K562 (cell line): ENCODE data around the gene ACOT7. TPM values are rescaled to one million over a fixed set of nuclear protein-coding genes. Genes with fewer than 3 reads are reported as not detected.

ENCODE experiments used
- AFF4 ChIP-seq: sonication (generic); formaldehyde crosslinking; IDR thresholded peaks from 2 replicates; pipeline ENCODE4 v1.8.0; 2023; ENCODE audit warnings: mild to moderate bottlenecking, missing genetic modification reagents
- CLOCK ChIP-seq: fragments of 250-450 bp; sonication (Bioruptor Pico); IDR thresholded peaks from 2 replicates; pipeline ENCODE4 v1.4.0; 2020; ENCODE audit warnings: mild to moderate bottlenecking, moderate library complexity, borderline replicate concordance
- CREM ChIP-seq: IDR thresholded peaks from 2 replicates; pipeline ENCODE4 v1.6.1; 2014; ENCODE audit warnings: antibody characterized with exemption, low read depth
- E4F1 ChIP-seq: fragments of 250-450 bp; sonication (Bioruptor Pico); IDR thresholded peaks from 2 replicates; pipeline ENCODE4 v1.5.0; 2021; ENCODE audit warnings: mild to moderate bottlenecking, borderline replicate concordance
- HEY1 ChIP-seq: fragments of 250-450 bp; sonication (Bioruptor Pico); IDR thresholded peaks from 2 replicates; pipeline ENCODE4 v1.5.0; 2020; ENCODE audit warnings: mild to moderate bottlenecking, moderate library complexity, borderline replicate concordance
- HMGXB4 ChIP-seq: sonication (generic); formaldehyde crosslinking; IDR thresholded peaks from 2 replicates; pipeline ENCODE4 v1.8.1; 2023; ENCODE audit warnings: mild to moderate bottlenecking, missing genetic modification reagents
- MAZ ChIP-seq, 2 experiments: fragments of 450-650 bp in 1 of 2; sonication (generic) in 1 of 2; formaldehyde crosslinking; IDR thresholded peaks in 1 of 2; conservative IDR thresholded peaks in 1 of 2; 2 replicates each; pipeline versions ENCODE4 v1.4.0 to v1.5.0; 2020; ENCODE audit warnings: mild to moderate bottlenecking in 1 of 2, missing genetic modification reagents in 1 of 2
- NONO ChIP-seq, 2 experiments: fragments of 200-400 bp in 1 of 2; fragments of 450-650 bp in 1 of 2; formaldehyde crosslinking in 1 of 2; IDR thresholded peaks; 2 replicates each; pipeline ENCODE4 v1.6.1; 2017; ENCODE audit warnings: low read depth in 2 of 2, mild to moderate bottlenecking in 2 of 2, moderate library complexity in 2 of 2, low read length in 1 of 2
- RNF2 ChIP-seq: sonication (generic); IDR thresholded peaks from 2 replicates; pipeline ENCODE4 v1.6.1; 2016
- THAP12 ChIP-seq: fragments of 250-450 bp; sonication (Bioruptor Pico); IDR thresholded peaks from 2 replicates; pipeline ENCODE4 v1.9.0; 2021; ENCODE audit warnings: mild to moderate bottlenecking, inconsistent platforms
- XRCC5 ChIP-seq: fragments of 200-400 bp; formaldehyde crosslinking; IDR thresholded peaks from 2 replicates; pipeline ENCODE4 v1.6.1; 2017; ENCODE audit warnings: low read depth, mild to moderate bottlenecking, low read length
- ZBTB1 ChIP-seq: sonication (generic); formaldehyde crosslinking; IDR thresholded peaks from 2 replicates; pipeline ENCODE4 v1.8.1; 2023; ENCODE audit warnings: missing genetic modification reagents, low read depth, mild to moderate bottlenecking, borderline replicate concordance
- ZSCAN29 ChIP-seq: fragments of 450-650 bp; IDR thresholded peaks from 2 replicates; pipeline ENCODE4 v1.6.1; 2017
- polyA plus RNA-seq, 8 experiments: library from polyadenylated mRNA; depleted of rRNA in 4 of 8; stranded (reverse) in 5 of 8; unstranded in 3 of 8; fragments of >200 nt; fragmentation: Nextera tagmentation in 2 of 8; fragmentation: Illumina TruSeq in 1 of 8; extraction: Ambion mirVana in 2 of 8; extraction: Trizol in 1 of 8; gene quantifications; 2 replicates each; pipeline versions ENCODE4 v1.2.1 to v1.2.3, GENCODE V29; 2011 to 2014; ENCODE audit warnings: inconsistent platforms in 1 of 8, missing spikeins in 1 of 8
- total RNA-seq, 7 experiments: library from RNA; depleted of rRNA in 6 of 7; stranded (reverse); fragments of >200 nt in 6 of 7; fragmentation: Illumina TruSeq in 2 of 7; extraction: Trizol in 2 of 7; gene quantifications; 2 replicates each; pipeline versions ENCODE4 v1.2.1 to v1.2.3, GENCODE V29; 2011 to 2021; ENCODE audit warnings: low replicate concordance in 1 of 7

Gene ACOT7
- total and polyA plus RNA-seq, 9 of the 15 experiments (the other 6 are each of a cell fraction or from before 2014, with no cell fraction given) = 7.0 to 92.6 (median 37.2) TPM

GRCh38 chr1:6392809-6393399 is 663 bp downstream of the ACOT7 start (continued):
- TF ChIP-seq HMGXB4 (CRISPR knock-in tag) (peak; percentile 18; the same call in 1 of the 2 replicates), HEY1 (CRISPR knock-in tag) (no peak), AFF4 (CRISPR knock-in tag) (0 out of 2 replicates have a peak, but pooled peaks have one; percentile 7), ZSCAN29 (no peak), CREM (peak; percentile 74; the same call in 1 of the 2 replicates), ZBTB1 (CRISPR knock-in tag) (peak; percentile 54; the same call in 1 of the 2 replicates), THAP12 (CRISPR knock-in tag) (peak; percentile 20; the same call in 1 of the 2 replicates), E4F1 (CRISPR knock-in tag) (no peak), RNF2 (no peak), XRCC5 (no peak), CLOCK (CRISPR knock-in tag) (no peak), NONO (IDR thresholded peaks at IDR 0.05; ENCODE audit: low read depth in 2 of 2, low read length in 1 of 2) (peak in 1 of 2 experiments; percentile 51; a peak in 1 of 4 replicates), MAZ (CRISPR knock-in tag; conservative IDR thresholded peaks at IDR 0.05 in 1 of 2, IDR thresholded peaks at IDR 0.05 in 1 of 2) (0 out of 4 replicates have a peak, but pooled peaks of 1 of the 2 experiments have one; percentile 3)
